HepG2 (cell line): Measurements from ENCODE around the gene ODC1. TPM values are rescaled to one million over a fixed set of nuclear protein-coding genes. Genes with fewer than 3 reads are reported as not detected.
A peak's percentile ranks its signal among the peaks of the same experiment; 100 is the strongest.

Experiments
- ATAD3A ChIP-seq: sonication (generic); formaldehyde crosslinking; IDR thresholded peaks from 2 replicates; pipeline ENCODE4 v1.4.0; 2020; ENCODE audit warnings: missing genetic modification reagents
- CCAR2 ChIP-seq: fragments of 200-400 bp; formaldehyde crosslinking; optimal IDR thresholded peaks from 2 replicates; pipeline ENCODE3; 2018; ENCODE audit warnings: low read depth, mild to moderate bottlenecking, low read length, moderate library complexity
- CREB3 ChIP-seq: sonication (generic); formaldehyde crosslinking; IDR thresholded peaks from 2 replicates; pipeline ENCODE4 v1.5.0; 2020; ENCODE audit warnings: missing genetic modification reagents
- E2F2 ChIP-seq: sonication (generic); formaldehyde crosslinking; IDR thresholded peaks from 2 replicates; pipeline ENCODE4 v1.4.0; 2020; ENCODE audit warnings: missing genetic modification reagents, borderline replicate concordance
- ETV6 ChIP-seq: sonication (generic); formaldehyde crosslinking; conservative IDR thresholded peaks from 2 replicates; pipeline ENCODE4 v1.4.0; 2020; ENCODE audit warnings: missing genetic modification reagents
- GATAD1 ChIP-seq: IDR thresholded peaks from 2 replicates; pipeline ENCODE4 v1.6.1; 2016; ENCODE audit warnings: missing genetic modification reagents, missing compliant biosample characterization
- HCFC1 ChIP-seq: fragments of 150-350 bp; IDR thresholded peaks from 2 replicates; pipeline ENCODE4 v1.6.1; 2014; ENCODE audit warnings: low read depth, low read length
- KLF9 ChIP-seq: IDR thresholded peaks from 2 replicates; pipeline ENCODE4 v1.6.1; 2016; ENCODE audit warnings: low read depth
- MAFK ChIP-seq, 2 experiments: IDR thresholded peaks in 1 of 2; conservative IDR thresholded peaks in 1 of 2; 2 replicates each; pipeline ENCODE4 v1.6.1; 2011; ENCODE audit warnings: improper control_type of control experiment in 2 of 2, low read length in 2 of 2
- NCOA2 ChIP-seq: sonication (generic); formaldehyde crosslinking; IDR thresholded peaks from 2 replicates; pipeline ENCODE4 v1.8.0; 2022; ENCODE audit warnings: inconsistent platforms
- NFE2L2 ChIP-seq: fragments of 150-350 bp; IDR thresholded peaks from 2 replicates; pipeline ENCODE4 v1.6.1; 2014; ENCODE audit warnings: low read length
- NFKBIZ ChIP-seq: IDR thresholded peaks from 2 replicates; pipeline ENCODE4 v1.6.1; 2018; ENCODE audit warnings: missing genetic modification reagents, missing compliant biosample characterization
- PHF5A ChIP-seq: IDR thresholded peaks from one replicate; pipeline ENCODE4 v1.6.1; 2018; ENCODE audit warnings: low read depth, missing genetic modification reagents; ENCODE audit not compliant: unreplicated experiment
- PITX1 ChIP-seq: sonication (generic); formaldehyde crosslinking; IDR thresholded peaks from 2 replicates; pipeline ENCODE4 v1.5.1; 2020; ENCODE audit warnings: mild to moderate bottlenecking, missing genetic modification reagents
- PTBP1 ChIP-seq: fragments of 200-400 bp; formaldehyde crosslinking; IDR thresholded peaks from 2 replicates; pipeline ENCODE4 v1.6.1; 2018; ENCODE audit warnings: low read length, low read depth; ENCODE audit not compliant: poor library complexity, severe bottlenecking
- ZFY ChIP-seq: sonication (generic); formaldehyde crosslinking; IDR thresholded peaks from 2 replicates; pipeline ENCODE4 v1.4.0; 2020; ENCODE audit warnings: missing genetic modification reagents
- ZNF124 ChIP-seq: sonication (generic); formaldehyde crosslinking; IDR thresholded peaks from 2 replicates; pipeline ENCODE4 v1.4.0; 2020; ENCODE audit warnings: missing genetic modification reagents
- ZNF333 ChIP-seq: sonication (generic); formaldehyde crosslinking; IDR thresholded peaks from 2 replicates; pipeline ENCODE4 v1.4.0; 2020; ENCODE audit warnings: mild to moderate bottlenecking, missing genetic modification reagents, borderline replicate concordance
- ZNF569 ChIP-seq: sonication (generic); formaldehyde crosslinking; IDR thresholded peaks from 2 replicates; pipeline ENCODE4 v1.5.0; 2020; ENCODE audit warnings: mild to moderate bottlenecking, missing genetic modification reagents, moderate library complexity, borderline replicate concordance
- ZNF572 ChIP-seq: sonication (generic); formaldehyde crosslinking; IDR thresholded peaks from 2 replicates; pipeline ENCODE4 v1.5.1; 2020; ENCODE audit warnings: mild to moderate bottlenecking, missing genetic modification reagents
- ZNF615 ChIP-seq: sonication (generic); formaldehyde crosslinking; IDR thresholded peaks from 2 replicates; pipeline ENCODE4 v1.5.0; 2020; ENCODE audit warnings: mild to moderate bottlenecking, missing genetic modification reagents, borderline replicate concordance
- ZNF720 ChIP-seq: sonication (generic); formaldehyde crosslinking; IDR thresholded peaks from 2 replicates; pipeline ENCODE4 v1.4.0; 2020; ENCODE audit warnings: missing genetic modification reagents
- polyA plus RNA-seq, 8 experiments: library from polyadenylated mRNA; depleted of rRNA in 3 of 8; stranded (reverse) in 7 of 8; unstranded in 1 of 8; fragments of >200 nt; fragmentation: Illumina TruSeq in 4 of 8; extraction: Trizol in 4 of 8; gene quantifications; 2 replicates each; pipeline versions ENCODE4 v1.2.1 to v1.2.3, GENCODE V29; 2011 to 2016; ENCODE audit warnings: low read depth in 4 of 8, missing spikeins in 1 of 8, mixed read lengths in 1 of 8; ENCODE audit not compliant: insufficient read depth in 1 of 8
- total RNA-seq, 5 experiments: library from RNA; depleted of rRNA; stranded (reverse); fragments of >200 nt; fragmentation: Illumina TruSeq; extraction: Trizol; gene quantifications; 2 replicates each; pipeline ENCODE4 v1.2.3, GENCODE V29; 2016; ENCODE audit warnings: low read depth in 1 of 5
- TF ChIP-seq, protein P1 (sequence below): IDR thresholded peaks from 2 replicates; pipeline ENCODE4 v1.6.1; 2016
- TF ChIP-seq, protein P2 (sequence below): sonication (generic); formaldehyde crosslinking; IDR thresholded peaks from 2 replicates; pipeline ENCODE4 v1.9.0; 2021; ENCODE audit warnings: missing genetic modification reagents, borderline replicate concordance

Gene ODC1
- total and polyA plus RNA-seq, 2 of the 13 experiments (the other 11 are each of a cell fraction or from before 2014, with no cell fraction given) = 142 to 371 TPM

DNA sequence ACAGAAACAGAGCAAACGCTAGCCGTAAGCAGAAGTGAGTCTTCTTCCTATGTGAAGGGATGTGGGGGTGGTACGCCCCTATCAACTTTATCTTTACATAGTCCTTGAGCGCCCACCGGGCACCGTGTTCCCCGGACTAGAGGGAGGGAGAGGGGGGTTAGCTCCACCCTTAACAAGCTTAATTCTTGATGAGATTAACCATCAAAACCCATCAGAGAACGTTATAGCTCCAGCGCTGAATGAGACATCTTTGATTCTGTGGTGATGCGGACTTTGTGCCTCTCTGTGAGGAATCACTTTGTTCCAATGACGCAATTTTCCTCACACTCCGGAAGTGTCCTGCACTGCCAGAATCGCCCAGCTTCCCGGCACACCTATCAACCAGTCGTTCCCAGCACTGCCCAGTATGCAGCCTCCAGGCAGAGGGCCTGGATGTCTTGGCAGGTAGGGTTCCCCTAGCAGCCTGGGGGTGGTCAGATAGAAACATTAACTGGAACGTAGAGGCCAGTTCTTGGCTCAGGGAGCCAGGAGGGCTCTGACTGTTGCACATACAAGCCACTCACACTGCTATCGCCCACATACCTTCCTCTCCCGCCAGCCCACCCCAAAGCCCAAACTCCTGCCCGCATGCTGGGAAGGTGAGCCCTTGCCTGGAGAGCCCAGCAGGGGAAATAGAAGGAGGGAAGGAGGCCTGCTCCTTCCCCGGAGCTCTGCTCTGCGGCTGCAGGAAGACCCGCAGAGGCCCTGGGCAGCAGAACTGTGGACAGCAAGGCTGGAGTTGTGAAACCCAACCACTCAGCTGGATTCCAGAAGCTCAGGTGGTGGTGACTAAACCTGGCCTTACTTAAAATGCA, 1.9 kb upstream of the ODC1 start (continued):
- TF ChIP-seq ZFY (CRISPR knock-in tag) (peak; percentile 81), ZNF124 (CRISPR knock-in tag) (peak; percentile 94), ZNF333 (CRISPR knock-in tag) (0 out of 2 replicates have a peak, but pooled peaks have one; percentile 43), GATAD1 (CRISPR knock-in tag) (peak; percentile 92), MAFK (conservative IDR thresholded peaks at IDR 0.05 in 1 of 2, IDR thresholded peaks at IDR 0.05 in 1 of 2; ENCODE audit: low read length in 2 of 2) (no peak), ZNF569 (CRISPR knock-in tag) (no peak), ETV6 (CRISPR knock-in tag) (peak; percentile 64; the same call in 1 of the 2 replicates), PITX1 (CRISPR knock-in tag) (peak; percentile 62; the same call in 1 of the 2 replicates), NFKBIZ (peak; percentile 96), CCAR2 (peak; percentile 63), KLF9 (CRISPR knock-in tag) (no peak; the same call in 1 of the 2 replicates), ZNF572 (CRISPR knock-in tag) (no peak), PTBP1 (no peak), NCOA2 (CRISPR knock-in tag) (peak; percentile 85), E2F2 (CRISPR knock-in tag) (no peak), NFE2L2 (no peak), ATAD3A (CRISPR knock-in tag) (no peak), ZNF615 (CRISPR knock-in tag) (peak; percentile 63; the same call in 1 of the 2 replicates), HCFC1 (no peak), ZNF720 (no peak), PHF5A (CRISPR knock-in tag) (peak; percentile 88), CREB3 (CRISPR knock-in tag) (peak; percentile 82; the same call in 1 of the 2 replicates)
- TF ChIP-seq, protein P1, sequence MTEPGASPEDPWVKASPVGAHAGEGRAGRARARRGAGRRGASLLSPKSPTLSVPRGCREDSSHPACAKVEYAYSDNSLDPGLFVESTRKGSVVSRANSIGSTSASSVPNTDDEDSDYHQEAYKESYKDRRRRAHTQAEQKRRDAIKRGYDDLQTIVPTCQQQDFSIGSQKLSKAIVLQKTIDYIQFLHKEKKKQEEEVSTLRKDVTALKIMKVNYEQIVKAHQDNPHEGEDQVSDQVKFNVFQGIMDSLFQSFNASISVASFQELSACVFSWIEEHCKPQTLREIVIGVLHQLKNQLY = peak; percentile 69; the same call in 1 of the 2 replicates
- TF ChIP-seq, protein P2, sequence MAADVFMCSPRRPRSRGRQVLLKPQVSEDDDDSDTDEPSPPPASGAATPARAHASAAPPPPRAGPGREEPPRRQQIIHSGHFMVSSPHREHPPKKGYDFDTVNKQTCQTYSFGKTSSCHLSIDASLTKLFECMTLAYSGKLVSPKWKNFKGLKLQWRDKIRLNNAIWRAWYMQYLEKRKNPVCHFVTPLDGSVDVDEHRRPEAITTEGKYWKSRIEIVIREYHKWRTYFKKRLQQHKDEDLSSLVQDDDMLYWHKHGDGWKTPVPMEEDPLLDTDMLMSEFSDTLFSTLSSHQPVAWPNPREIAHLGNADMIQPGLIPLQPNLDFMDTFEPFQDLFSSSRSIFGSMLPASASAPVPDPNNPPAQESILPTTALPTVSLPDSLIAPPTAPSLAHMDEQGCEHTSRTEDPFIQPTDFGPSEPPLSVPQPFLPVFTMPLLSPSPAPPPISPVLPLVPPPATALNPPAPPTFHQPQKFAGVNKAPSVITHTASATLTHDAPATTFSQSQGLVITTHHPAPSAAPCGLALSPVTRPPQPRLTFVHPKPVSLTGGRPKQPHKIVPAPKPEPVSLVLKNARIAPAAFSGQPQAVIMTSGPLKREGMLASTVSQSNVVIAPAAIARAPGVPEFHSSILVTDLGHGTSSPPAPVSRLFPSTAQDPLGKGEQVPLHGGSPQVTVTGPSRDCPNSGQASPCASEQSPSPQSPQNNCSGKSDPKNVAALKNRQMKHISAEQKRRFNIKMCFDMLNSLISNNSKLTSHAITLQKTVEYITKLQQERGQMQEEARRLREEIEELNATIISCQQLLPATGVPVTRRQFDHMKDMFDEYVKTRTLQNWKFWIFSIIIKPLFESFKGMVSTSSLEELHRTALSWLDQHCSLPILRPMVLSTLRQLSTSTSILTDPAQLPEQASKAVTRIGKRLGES = no peak
